Measurements from ENCODE around the gene GLYR1. TPM values are rescaled to one million over a fixed set of nuclear protein-coding genes. Genes with fewer than 3 reads are reported as not detected.
A peak's percentile ranks its signal among the peaks of the same experiment; 100 is the strongest.

Gene GLYR1
- total RNA-seq, 5 donors from 2014 or later (not counting 1 experiment from before 2014, with no cell fraction given) = 95.5 to 106 (median 102) TPM

GRCh38 chr16:4855804-4856203, 8.7 kb upstream of the GLYR1 start:
- ChIA-PET CTCF (no interaction called here), POLR2A (no interaction called here)
- WGBS (ENCODE audit: insufficient coverage) = 100% methylated on average over 1 of the region's 2 CpGs
- Histone ChIP-seq H3K27ac (ENCODE audit: low read length) (no peak overlapping the region), H3K4me1 (ENCODE audit: control insufficient read depth in 1 of 2, extremely low read depth in 1 of 2, insufficient read depth in 2 of 2, low read length in 2 of 2) (peaks cover 0 to 2% of the 10 kb centered on the region in 2 experiments), H3K27me3 (replicated peaks in 1 of 2; ENCODE audit: control insufficient read depth in 2 of 2, extremely low read depth in 1 of 2, insufficient read depth in 2 of 2, low read length in 1 of 2) (no peaks in the 10 kb centered on the region), H3K9me3 (no peaks in the 10 kb centered on the region), H3K4me3 (ENCODE audit: control insufficient read depth in 1 of 2, extremely low read depth in 1 of 2, low read length in 1 of 2) (no peak overlapping the region), H3K36me3 (ENCODE audit: control insufficient read depth in 2 of 2, extremely low read depth in 1 of 2, insufficient read depth in 1 of 2, low read length in 1 of 2) (peaks cover 22 to 53% of the 10 kb centered on the region in 2 donors)
- H3K27me3 Mint-ChIP-seq = no peaks in the 10 kb centered on the region
- peaks cover 15 to 20% (median 17%) of the 10 kb centered on the region in 3 donors for H3K4me1 Mint-ChIP-seq
- no peaks in the 10 kb centered on the region for H3K9me3 Mint-ChIP-seq
- ATAC-seq (replicated peaks in 1 of 4) = no peak
- no peak for DNase-seq
- no peak overlapping the region for H3K4me3 Mint-ChIP-seq
- no peak overlapping the region for H3K27ac Mint-ChIP-seq
- peaks cover 42% of the 10 kb centered on the region for H3K36me3 Mint-ChIP-seq

GRCh38 chr16:4855371-4855770, 8.3 kb upstream of the GLYR1 start:
- Histone ChIP-seq H3K36me3 (ENCODE audit: control insufficient read depth in 2 of 2, extremely low read depth in 1 of 2, insufficient read depth in 1 of 2, low read length in 1 of 2) (peaks cover 22 to 48% of the 10 kb centered on the region in 2 donors), H3K4me1 (ENCODE audit: control insufficient read depth in 1 of 2, extremely low read depth in 1 of 2, insufficient read depth in 2 of 2, low read length in 2 of 2) (peaks cover 0 to 4% of the 10 kb centered on the region in 2 experiments), H3K27ac (ENCODE audit: low read length) (no peak overlapping the region), H3K27me3 (replicated peaks in 1 of 2; ENCODE audit: control insufficient read depth in 2 of 2, extremely low read depth in 1 of 2, insufficient read depth in 2 of 2, low read length in 1 of 2) (no peaks in the 10 kb centered on the region), H3K9me3 (no peaks in the 10 kb centered on the region), H3K4me3 (ENCODE audit: control insufficient read depth in 1 of 2, extremely low read depth in 1 of 2, low read length in 1 of 2) (no peak overlapping the region)
- Mint-ChIP-seq H3K4me1 (peaks cover 20 to 24% (median 21%) of the 10 kb centered on the region in 3 donors), H3K27ac (no peak overlapping the region), H3K36me3 (peaks cover 39% of the 10 kb centered on the region), H3K27me3 (no peaks in the 10 kb centered on the region), H3K9me3 (no peaks in the 10 kb centered on the region), H3K4me3 (no peak overlapping the region)
- ChIA-PET CTCF (no interaction called here), POLR2A (no interaction called here)
- no peak for DNase-seq
- WGBS (ENCODE audit: insufficient coverage) = 50% methylated on average over 2 of the region's 5 CpGs
- no peak for ATAC-seq (replicated peaks in 1 of 4)

- Histone ChIP-seq H3K4me3 (ENCODE audit: control insufficient read depth in 1 of 2, extremely low read depth in 1 of 2, low read length in 1 of 2) (no peak overlapping the region), H3K36me3 (ENCODE audit: control insufficient read depth in 2 of 2, extremely low read depth in 1 of 2, insufficient read depth in 1 of 2, low read length in 1 of 2) (peaks cover 17 to 24% of the 10 kb centered on the region in 2 donors), H3K27ac (ENCODE audit: low read length) (no peak overlapping the region), H3K4me1 (ENCODE audit: control insufficient read depth in 1 of 2, extremely low read depth in 1 of 2, insufficient read depth in 2 of 2, low read length in 2 of 2) (peaks cover 13 to 24% of the 10 kb centered on the region in 2 experiments), H3K9me3 (no peaks in the 10 kb centered on the region), H3K27me3 (replicated peaks in 1 of 2; ENCODE audit: control insufficient read depth in 2 of 2, extremely low read depth in 1 of 2, insufficient read depth in 2 of 2, low read length in 1 of 2) (no peaks in the 10 kb centered on the region)
- Mint-ChIP-seq H3K4me3 (no peak overlapping the region), H3K36me3 (peaks cover 13% of the 10 kb centered on the region), H3K4me1 (peaks cover 41 to 45% (median 44%) of the 10 kb centered on the region in 3 donors), H3K27me3 (no peaks in the 10 kb centered on the region), H3K9me3 (no peaks in the 10 kb centered on the region), H3K27ac (peak overlapping the region; percentile 48 to 59)
- POLR2A ChIA-PET = no interaction called here
- no peak for DNase-seq
- CTCF ChIA-PET = no interaction called here
- no peak for ATAC-seq (replicated peaks in 1 of 4)
- WGBS (ENCODE audit: insufficient coverage) = no CpG with 5 or more reads among the region's 1 CpG
Measured at GRCh38 chr16:4852221-4852872, 5.3 kb upstream of the GLYR1 start.

- Histone ChIP-seq H3K4me1 (ENCODE audit: control insufficient read depth in 1 of 2, extremely low read depth in 1 of 2, insufficient read depth in 2 of 2, low read length in 2 of 2) (peaks cover 24 to 36% of the 10 kb centered on the region in 2 experiments), H3K4me3 (ENCODE audit: control insufficient read depth in 1 of 2, extremely low read depth in 1 of 2, low read length in 1 of 2) (no peak overlapping the region), H3K27me3 (replicated peaks in 1 of 2; ENCODE audit: control insufficient read depth in 2 of 2, extremely low read depth in 1 of 2, insufficient read depth in 2 of 2, low read length in 1 of 2) (no peaks in the 10 kb centered on the region), H3K27ac (ENCODE audit: low read length) (no peak overlapping the region), H3K9me3 (no peaks in the 10 kb centered on the region), H3K36me3 (ENCODE audit: control insufficient read depth in 2 of 2, extremely low read depth in 1 of 2, insufficient read depth in 1 of 2, low read length in 1 of 2) (peaks cover 11 to 13% of the 10 kb centered on the region in 2 donors)
- WGBS (ENCODE audit: insufficient coverage) = no CpG with 5 or more reads among the region's 3 CpGs
- no peak for ATAC-seq (replicated peaks in 1 of 4)
- peaks cover 53 to 58% (median 56%) of the 10 kb centered on the region in 3 donors for H3K4me1 Mint-ChIP-seq
- DNase-seq = no peak
- peak overlapping the region; percentile 18 to 88 (median 24) for H3K4me3 Mint-ChIP-seq
- no peaks in the 10 kb centered on the region for H3K27me3 Mint-ChIP-seq
- POLR2A ChIA-PET = interaction anchor here in 1 of 2 donors (0.6 kb wide), 1 partner anchor 9 kb away, joined by 5 read pairs; no protein-coding TSS in a partner anchor
- H3K9me3 Mint-ChIP-seq = no peaks in the 10 kb centered on the region
- CTCF ChIA-PET = interaction anchor here in 1 of 2 donors (0.6 kb wide), 1 partner anchor 104 kb away, joined by 3 read pairs; no protein-coding TSS in a partner anchor
- peaks cover 7% of the 10 kb centered on the region for H3K36me3 Mint-ChIP-seq
- H3K27ac Mint-ChIP-seq = no peak overlapping the region
Measured at GRCh38 chr16:4850211-4850610, 3.1 kb upstream of the GLYR1 start.

GRCh38 chr16:4847774-4848587, 893 bp upstream of the GLYR1 start:
- under 1% methylated on average over 75 of the region's 83 CpGs for WGBS (ENCODE audit: insufficient coverage)
- Mint-ChIP-seq H3K9me3 (no peaks in the 10 kb centered on the region), H3K27ac (peak overlapping the region; percentile 75 to 86), H3K4me1 (peaks cover 56 to 65% (median 64%) of the 10 kb centered on the region in 3 donors), H3K4me3 (peak overlapping the region; percentile 88 to 90 (median 88)), H3K36me3 (peaks cover 9% of the 10 kb centered on the region), H3K27me3 (no peaks in the 10 kb centered on the region)
- H3K36me3 ChIP-seq (ENCODE audit: control insufficient read depth in 2 of 2, extremely low read depth in 1 of 2, insufficient read depth in 1 of 2, low read length in 1 of 2) = peaks cover 2 to 20% of the 10 kb centered on the region in 2 donors
- H3K4me3 ChIP-seq (ENCODE audit: control insufficient read depth in 1 of 2, extremely low read depth in 1 of 2, low read length in 1 of 2) = peak overlapping the region; percentile 45 to 68
- ATAC-seq (replicated peaks in 1 of 4) (peak; percentile 7 to 25 (median 17)), DNase-seq (peak in 25 of 35 experiments; percentile 1 to 57 (median 14))
- H3K9me3 ChIP-seq = no peaks in the 10 kb centered on the region
- peaks cover 26 to 36% of the 10 kb centered on the region in 2 experiments for H3K4me1 ChIP-seq (ENCODE audit: control insufficient read depth in 1 of 2, extremely low read depth in 1 of 2, insufficient read depth in 2 of 2, low read length in 2 of 2)
- POLR2A ChIA-PET = no interaction called here
- CTCF ChIA-PET = no interaction called here
- peak overlapping the region; percentile 43 for H3K27ac ChIP-seq (ENCODE audit: low read length)
- H3K27me3 ChIP-seq (replicated peaks in 1 of 2; ENCODE audit: control insufficient read depth in 2 of 2, extremely low read depth in 1 of 2, insufficient read depth in 2 of 2, low read length in 1 of 2) = no peaks in the 10 kb centered on the region

GRCh38 chr16:4846503-4846900, 586 bp downstream of the GLYR1 start:
- no peaks in the 10 kb centered on the region for H3K27me3 ChIP-seq (replicated peaks in 1 of 2; ENCODE audit: control insufficient read depth in 2 of 2, extremely low read depth in 1 of 2, insufficient read depth in 2 of 2, low read length in 1 of 2)
- peaks cover 26 to 35% of the 10 kb centered on the region in 2 experiments for H3K4me1 ChIP-seq (ENCODE audit: control insufficient read depth in 1 of 2, extremely low read depth in 1 of 2, insufficient read depth in 2 of 2, low read length in 2 of 2)
- Mint-ChIP-seq H3K4me3 (peak overlapping the region; percentile 83 to 88 (median 88)), H3K27ac (peak overlapping the region; percentile 57 to 82), H3K9me3 (no peaks in the 10 kb centered on the region), H3K36me3 (peaks cover 13% of the 10 kb centered on the region), H3K4me1 (peaks cover 49 to 56% (median 55%) of the 10 kb centered on the region in 3 donors), H3K27me3 (no peaks in the 10 kb centered on the region)
- POLR2A ChIA-PET = interaction anchor here in 1 of 2 donors (0.6 kb wide), 3 partner anchors 11 to 36 kb away, joined by 3 to 14 read pairs (median 7); no protein-coding TSS in a partner anchor
- H3K27ac ChIP-seq (ENCODE audit: low read length) = peak overlapping the region; percentile 64
- ATAC-seq (replicated peaks in 1 of 4) = no peak
- H3K36me3 ChIP-seq (ENCODE audit: control insufficient read depth in 2 of 2, extremely low read depth in 1 of 2, insufficient read depth in 1 of 2, low read length in 1 of 2) = peaks cover 2 to 32% of the 10 kb centered on the region in 2 donors
- H3K9me3 ChIP-seq = no peaks in the 10 kb centered on the region
- peak in 22 of 35 experiments; percentile 2 to 32 (median 8) for DNase-seq
- under 1% methylated on average over 27 of the region's 27 CpGs for WGBS (ENCODE audit: insufficient coverage)
- CTCF ChIA-PET = interaction anchor here in 1 of 2 donors (0.8 kb wide), 1 partner anchor 230 kb away, joined by 3 read pairs; no protein-coding TSS in a partner anchor
- peak overlapping the region; percentile 88 to 94 for H3K4me3 ChIP-seq (ENCODE audit: control insufficient read depth in 1 of 2, extremely low read depth in 1 of 2, low read length in 1 of 2)

Measured in T-cell (primary cell).